SK-N-SH treated with all-trans-retinoic acid at 6 μM for 48 hours (cell line): ENCODE measurements around the gene PRR33.

Experiments used
- ATAC-seq: fragments of 200-7000 bp; cut with Tn5 transposase; 3 replicates; pipeline ENCODE4 v1.9.1; 2020; ENCODE audit warnings: mild to moderate bottlenecking, moderate library complexity
- ARNTL ChIP-seq: fragments of 450-650 bp; formaldehyde crosslinking; IDR thresholded peaks from 2 replicates; pipeline ENCODE4 v1.5.0; 2020; ENCODE audit warnings: low read depth, mild to moderate bottlenecking, moderate library complexity, borderline replicate concordance
- BACH2 ChIP-seq: fragments of 250-450 bp; sonication (Bioruptor Pico); IDR thresholded peaks from 2 replicates; pipeline ENCODE4 v1.9.0; 2021; ENCODE audit warnings: mild to moderate bottlenecking, borderline replicate concordance
- CSDC2 ChIP-seq: fragments of 250-450 bp; sonication (Bioruptor Pico); IDR thresholded peaks from 2 replicates; pipeline ENCODE4 v1.5.0; 2020; ENCODE audit warnings: mild to moderate bottlenecking, moderate library complexity
- CSRNP3 ChIP-seq: fragments of 250-450 bp; sonication (Bioruptor Pico); IDR thresholded peaks from 2 replicates; pipeline ENCODE4 v1.5.1; 2021; ENCODE audit warnings: mild to moderate bottlenecking, moderate library complexity
- ESRRG ChIP-seq: fragments of 250-450 bp; sonication (Bioruptor Pico); IDR thresholded peaks from 2 replicates; pipeline ENCODE4 v1.6.1; 2021; ENCODE audit warnings: mild to moderate bottlenecking
- GLIS3 ChIP-seq: fragments of 250-450 bp; sonication (Bioruptor Pico); IDR thresholded peaks from 2 replicates; pipeline ENCODE4 v1.5.0; 2020; ENCODE audit warnings: mild to moderate bottlenecking, moderate library complexity
- ISL1 ChIP-seq: fragments of 250-450 bp; sonication (Bioruptor Pico); IDR thresholded peaks from 2 replicates; pipeline ENCODE4 v2.1.2; 2022; ENCODE audit warnings: mild to moderate bottlenecking, moderate library complexity
- OSR1 ChIP-seq: fragments of 250-450 bp; sonication (Bioruptor Pico); IDR thresholded peaks from 2 replicates; pipeline ENCODE4 v1.8.0; 2022; ENCODE audit warnings: moderate library complexity, mild to moderate bottlenecking, inconsistent platforms
- PATZ1 ChIP-seq: fragments of 250-450 bp; sonication (Bioruptor Pico); IDR thresholded peaks from 2 replicates; pipeline ENCODE4 v1.8.0; 2020; ENCODE audit warnings: mild to moderate bottlenecking, moderate library complexity, borderline replicate concordance
- RARB ChIP-seq: fragments of 250-450 bp; sonication (Bioruptor Pico); IDR thresholded peaks from 2 replicates; pipeline ENCODE4 v1.8.0; 2021; ENCODE audit warnings: mild to moderate bottlenecking, moderate library complexity
- SNAI2 ChIP-seq: fragments of 250-450 bp; sonication (Bioruptor Pico); IDR thresholded peaks from 2 replicates; pipeline ENCODE4 v1.5.0; 2020; ENCODE audit warnings: mild to moderate bottlenecking, moderate library complexity
- TCF4 ChIP-seq: fragments of 250-450 bp; sonication (Bioruptor Pico); IDR thresholded peaks from 2 replicates; pipeline ENCODE4 v1.8.0; 2021; ENCODE audit warnings: mild to moderate bottlenecking, moderate library complexity, borderline replicate concordance
- TOX ChIP-seq: fragments of 250-450 bp; sonication (Bioruptor Pico); IDR thresholded peaks from 2 replicates; pipeline ENCODE4 v1.8.0; 2021; ENCODE audit warnings: mild to moderate bottlenecking, moderate library complexity, borderline replicate concordance
- ZC3H10 ChIP-seq: fragments of 250-450 bp; sonication (Bioruptor Pico); IDR thresholded peaks from 2 replicates; pipeline ENCODE4 v1.5.1; 2021; ENCODE audit warnings: mild to moderate bottlenecking, moderate library complexity
- ZFP3 ChIP-seq: fragments of 250-450 bp; sonication (Bioruptor Pico); IDR thresholded peaks from 2 replicates; pipeline ENCODE4 v1.5.0; 2020; ENCODE audit warnings: mild to moderate bottlenecking, moderate library complexity
- ZFP30 ChIP-seq: fragments of 450-650 bp; formaldehyde crosslinking; IDR thresholded peaks from 2 replicates; pipeline ENCODE4 v1.5.0; 2022; ENCODE audit warnings: mild to moderate bottlenecking, moderate library complexity
- ZNF565 ChIP-seq: fragments of 450-650 bp; formaldehyde crosslinking; conservative IDR thresholded peaks from 2 replicates; pipeline ENCODE4 v1.5.0; 2020; ENCODE audit warnings: low read depth, mild to moderate bottlenecking, moderate library complexity
- ZNF70 ChIP-seq: fragments of 450-650 bp; formaldehyde crosslinking; IDR thresholded peaks from 2 replicates; pipeline ENCODE4 v1.5.0; 2020; ENCODE audit warnings: mild to moderate bottlenecking, moderate library complexity
- ZNF8 ChIP-seq: fragments of 450-650 bp; formaldehyde crosslinking; IDR thresholded peaks from 2 replicates; pipeline ENCODE4 v1.5.0; 2020; ENCODE audit warnings: mild to moderate bottlenecking, moderate library complexity
- TF ChIP-seq, protein P1 (sequence below): fragments of 250-450 bp; sonication (Bioruptor Pico); IDR thresholded peaks from 2 replicates; pipeline ENCODE4 v1.8.0; 2021; ENCODE audit warnings: low read depth, mild to moderate bottlenecking, moderate library complexity, borderline replicate concordance

PRR33 gene

GRCh38 chr11:1860108-1860507, 31.6 kb downstream of the PRR33 start:
- no peak for ATAC-seq
- TF ChIP-seq ZFP30 (CRISPR knock-in tag): no peak
- TF ChIP-seq OSR1: no peak
- no peak for TF ChIP-seq RARB (CRISPR knock-in tag)
- TF ChIP-seq ARNTL: no peak
- no peak for TF ChIP-seq BACH2 (CRISPR knock-in tag)
- TF ChIP-seq ZNF565 (CRISPR knock-in tag): no peak
- no peak for TF ChIP-seq ESRRG (CRISPR knock-in tag)
- TF ChIP-seq, all 23 proteins: peak for 0

DNA sequence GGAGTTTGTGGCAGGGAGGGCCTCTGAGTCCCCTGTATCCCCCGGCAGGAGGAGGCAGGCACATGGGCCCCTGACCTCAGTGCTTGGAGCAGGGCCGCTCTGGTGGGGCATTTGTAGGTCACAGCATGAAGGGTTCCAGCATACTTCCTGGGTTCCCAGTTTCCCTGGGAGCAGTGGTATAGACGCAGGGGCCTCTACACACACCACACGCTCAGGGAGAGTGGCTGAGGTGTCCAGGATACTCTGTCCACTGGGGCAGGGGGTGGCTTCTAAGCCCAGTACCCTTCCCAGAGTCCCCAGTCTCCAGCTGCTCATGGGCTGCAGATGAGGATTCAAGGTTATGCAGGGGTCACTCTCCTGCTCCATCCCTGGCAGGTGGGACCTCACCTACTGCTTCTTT, 32.7 kb downstream of the PRR33 start:
- TF ChIP-seq TOX (CRISPR knock-in tag): no peak
- no peak for TF ChIP-seq ZNF565 (CRISPR knock-in tag)
- no peak for TF ChIP-seq ZC3H10
- TF ChIP-seq ZNF70 (CRISPR knock-in tag): no peak
- TF ChIP-seq, all 23 proteins: peak for 0
- ATAC-seq: no peak

- no peak for TF ChIP-seq PATZ1 (CRISPR knock-in tag)
- no peak for TF ChIP-seq OSR1
- no peak for TF ChIP-seq ZNF70 (CRISPR knock-in tag)
- TF ChIP-seq ISL1 (CRISPR knock-in tag): no peak
- no peak for TF ChIP-seq ZNF565 (CRISPR knock-in tag)
- TF ChIP-seq CSRNP3 (CRISPR knock-in tag): no peak
- no peak for TF ChIP-seq ZNF8 (CRISPR knock-in tag)
- no peak for TF ChIP-seq RARB (CRISPR knock-in tag)
- no peak for TF ChIP-seq ESRRG (CRISPR knock-in tag)
- TF ChIP-seq ARNTL: no peak
- TF ChIP-seq ZFP30 (CRISPR knock-in tag): no peak
- no peak for TF ChIP-seq SNAI2
- TF ChIP-seq, protein P1, sequence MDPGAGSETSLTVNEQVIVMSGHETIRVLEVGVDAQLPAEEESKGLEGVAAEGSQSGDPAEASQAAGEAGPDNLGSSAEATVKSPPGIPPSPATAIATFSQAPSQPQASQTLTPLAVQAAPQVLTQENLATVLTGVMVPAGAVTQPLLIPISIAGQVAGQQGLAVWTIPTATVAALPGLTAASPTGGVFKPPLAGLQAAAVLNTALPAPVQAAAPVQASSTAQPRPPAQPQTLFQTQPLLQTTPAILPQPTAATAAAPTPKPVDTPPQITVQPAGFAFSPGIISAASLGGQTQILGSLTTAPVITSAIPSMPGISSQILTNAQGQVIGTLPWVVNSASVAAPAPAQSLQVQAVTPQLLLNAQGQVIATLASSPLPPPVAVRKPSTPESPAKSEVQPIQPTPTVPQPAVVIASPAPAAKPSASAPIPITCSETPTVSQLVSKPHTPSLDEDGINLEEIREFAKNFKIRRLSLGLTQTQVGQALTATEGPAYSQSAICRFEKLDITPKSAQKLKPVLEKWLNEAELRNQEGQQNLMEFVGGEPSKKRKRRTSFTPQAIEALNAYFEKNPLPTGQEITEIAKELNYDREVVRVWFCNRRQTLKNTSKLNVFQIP: no peak
- ATAC-seq: no peak
Observed at GRCh38 chr11:1858576-1858975, 33.1 kb downstream of the PRR33 start.

DNA sequence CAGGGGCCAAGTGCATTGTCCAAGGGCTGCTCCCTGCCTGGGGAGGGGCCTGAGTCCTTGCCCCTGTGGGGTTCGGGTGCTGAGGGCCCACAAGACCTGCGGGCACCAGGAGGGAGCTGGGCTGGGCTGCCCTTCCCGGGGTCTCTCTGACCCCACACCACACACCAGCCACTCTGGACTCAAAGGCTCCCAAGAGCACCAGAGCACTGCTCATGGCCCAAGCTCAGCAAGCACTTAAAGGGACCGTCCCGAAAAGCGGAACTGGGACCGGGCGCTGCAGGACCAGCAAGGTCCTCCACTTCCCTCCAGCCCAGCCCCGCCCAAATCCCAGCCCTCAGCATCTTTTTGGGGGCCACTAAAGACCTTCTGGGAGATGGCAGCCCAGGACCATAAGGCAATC, 33.5 kb downstream of the PRR33 start:
- no peak for TF ChIP-seq GLIS3 (CRISPR knock-in tag)
- no peak for TF ChIP-seq CSDC2 (CRISPR knock-in tag)
- no peak for TF ChIP-seq CSRNP3 (CRISPR knock-in tag)
- ATAC-seq: no peak

GRCh38 chr11:1857064-1857463, 34.6 kb downstream of the PRR33 start:
- ATAC-seq: no peak
- no peak for TF ChIP-seq ZFP30 (CRISPR knock-in tag)
- no peak for TF ChIP-seq TCF4 (CRISPR knock-in tag)
- TF ChIP-seq, all 23 proteins: peak for 0

DNA sequence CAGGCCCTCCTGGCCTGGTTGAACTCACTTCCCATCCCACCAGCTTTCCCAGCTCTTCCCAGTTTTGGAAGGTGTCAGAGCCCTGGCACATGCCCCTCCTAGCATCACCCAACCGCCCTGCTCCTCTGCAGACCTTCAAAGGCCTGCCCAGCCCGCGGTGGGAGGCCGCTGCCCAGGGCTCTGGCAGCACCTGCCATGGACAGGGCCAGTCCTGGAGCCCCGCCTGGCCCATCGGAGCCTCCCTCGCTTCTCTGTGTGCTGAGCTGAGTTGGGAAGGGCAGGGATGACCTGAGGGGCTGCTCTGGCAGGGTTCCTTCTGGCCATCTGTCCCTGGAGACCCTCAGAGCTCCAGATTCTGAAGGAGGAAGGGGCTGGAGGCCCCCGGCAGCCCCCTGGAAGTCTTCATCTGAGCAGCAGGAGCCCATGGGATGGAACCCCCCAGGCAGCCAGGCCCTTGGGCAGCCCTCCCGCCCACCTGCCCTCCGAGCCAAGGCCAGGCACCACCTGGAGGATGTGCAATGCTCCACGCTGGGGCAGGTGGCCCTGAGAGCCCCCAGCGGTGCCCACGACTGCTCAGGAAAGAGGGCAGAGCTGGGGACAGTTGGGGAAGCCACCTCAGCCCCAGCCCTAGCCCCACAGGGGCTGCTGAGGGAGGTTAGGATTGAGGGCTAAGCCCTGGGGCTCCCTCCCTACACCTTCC, 35.2 kb downstream of the PRR33 start:
- ATAC-seq: no peak
- TF ChIP-seq ZNF8 (CRISPR knock-in tag) (no peak), ARNTL (no peak), ZFP3 (no peak), RARB (CRISPR knock-in tag) (no peak), ZC3H10 (no peak), ZNF70 (CRISPR knock-in tag) (no peak), ZNF565 (CRISPR knock-in tag) (no peak), PATZ1 (CRISPR knock-in tag) (no peak), TOX (CRISPR knock-in tag) (no peak), ZFP30 (CRISPR knock-in tag) (no peak), ISL1 (CRISPR knock-in tag) (no peak), ESRRG (CRISPR knock-in tag) (no peak)
- TF ChIP-seq, protein P1: no peak
